Eye (tissue), 1 donor: ENCODE data around the gene LDHD.

Source experiments
- DNase-seq: peaks from one replicate; pipeline ENCODE4 v3.0.0-alpha.2; 2015

The LDHD gene

DNA sequence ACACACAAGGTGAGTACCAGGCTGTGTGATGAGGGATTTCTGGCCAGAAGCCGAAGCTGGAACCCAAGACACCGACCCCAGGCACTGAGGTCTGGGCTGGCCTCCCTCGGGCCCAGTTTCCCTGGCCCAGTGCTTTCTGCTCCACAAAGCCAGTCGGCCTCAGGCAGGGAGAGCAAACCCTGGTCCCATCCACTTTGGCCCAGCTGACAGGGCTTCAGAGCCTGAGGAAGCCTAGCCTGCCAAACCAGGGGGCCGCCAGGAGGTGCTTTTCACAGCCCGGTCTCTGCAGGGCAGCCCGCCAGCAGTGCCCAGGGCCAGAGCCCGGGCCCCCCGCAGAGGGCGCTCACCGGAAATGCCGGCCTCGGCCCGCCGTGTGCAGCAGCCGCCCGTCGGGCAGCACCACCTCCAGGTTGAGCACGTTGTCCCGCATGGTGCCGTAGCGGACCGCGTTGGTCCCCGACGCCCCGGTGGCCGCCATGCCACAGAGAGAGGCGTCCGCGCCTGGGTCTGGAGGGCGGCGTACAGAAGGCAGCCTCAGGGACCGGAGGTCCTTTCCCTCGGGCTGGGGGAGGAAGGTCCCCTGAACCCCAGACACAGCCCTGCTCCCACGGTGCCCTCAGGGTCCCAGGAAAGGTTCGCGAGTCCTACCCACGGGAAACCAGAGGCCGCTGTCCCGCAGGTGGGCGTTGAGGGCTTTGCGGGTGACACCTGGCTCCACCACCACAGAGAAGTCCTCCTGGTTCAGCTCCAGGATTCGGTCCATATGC lies 2.2 kb downstream of the LDHD start:
- no peak for DNase-seq

- no peak for DNase-seq
Measured at GRCh38 chr16:75113541-75114121, 2.9 kb downstream of the LDHD start.

GRCh38 chr16:75112734-75113491 lies 3.7 kb downstream of the LDHD start:
- DNase-seq = no peak

DNA sequence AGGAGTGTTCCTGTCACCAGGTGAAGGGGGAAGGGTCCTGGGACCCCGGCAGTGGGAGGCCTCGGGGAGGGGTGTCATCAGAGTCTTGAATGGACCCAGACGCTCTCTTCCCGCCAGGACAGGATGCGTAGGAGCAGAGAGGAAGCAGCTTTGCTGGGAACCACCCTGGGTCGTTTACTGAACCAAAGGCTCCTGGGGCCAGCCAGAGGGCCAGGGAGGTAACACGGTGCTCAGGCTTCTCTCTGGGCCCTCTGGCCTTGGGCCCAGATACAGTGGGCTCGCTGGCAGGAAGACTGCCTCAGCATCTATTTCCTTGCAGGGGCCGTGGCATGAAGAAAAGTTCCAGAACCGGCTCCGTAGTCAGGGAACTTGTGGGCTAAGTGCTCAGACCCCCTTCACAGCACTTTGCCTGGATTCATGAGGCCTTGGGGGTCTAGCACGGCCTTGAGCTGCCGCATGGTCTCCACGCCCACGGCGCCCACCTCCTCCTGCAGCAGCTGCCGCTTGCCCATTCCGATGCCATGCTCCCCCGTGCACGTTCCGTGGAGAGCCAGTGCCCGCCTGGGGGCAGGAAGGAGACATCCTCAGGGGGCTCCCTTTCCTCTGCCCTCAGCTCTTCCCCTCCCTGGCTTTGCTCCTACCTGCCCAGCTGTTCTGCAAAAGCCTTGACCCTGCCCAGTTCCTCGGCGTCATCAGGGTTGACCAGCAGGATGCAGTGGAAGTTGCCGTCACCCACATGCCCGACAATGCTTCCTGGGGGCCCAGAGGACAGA lies 4.4 kb downstream of the LDHD start:
- DNase-seq = no peak

DNA sequence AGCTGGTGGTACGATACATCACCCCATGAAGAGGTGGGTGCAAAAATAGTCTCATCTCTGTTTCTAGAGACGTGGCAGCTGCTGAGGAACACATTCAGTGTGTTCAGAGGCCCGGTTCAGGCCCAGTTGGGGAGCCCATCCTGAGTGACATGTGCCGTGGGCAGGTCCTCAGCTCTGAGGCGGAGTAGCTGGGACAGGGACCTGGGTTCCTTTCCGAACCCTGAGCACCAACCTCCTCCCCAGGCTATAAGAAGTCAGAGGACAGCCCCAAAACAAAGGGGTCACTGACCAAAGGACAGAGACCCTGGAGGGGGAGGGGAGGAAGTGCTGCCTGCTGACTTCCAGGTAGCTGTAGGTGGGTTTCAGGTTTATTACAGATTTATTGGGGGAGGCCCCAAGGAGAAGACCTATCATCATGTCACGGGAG lies 5.1 kb downstream of the LDHD start:
- no peak for DNase-seq

GRCh38 chr16:75110637-75111513 lies 5.7 kb downstream of the LDHD start:
- peak; percentile 97 for DNase-seq

DNA sequence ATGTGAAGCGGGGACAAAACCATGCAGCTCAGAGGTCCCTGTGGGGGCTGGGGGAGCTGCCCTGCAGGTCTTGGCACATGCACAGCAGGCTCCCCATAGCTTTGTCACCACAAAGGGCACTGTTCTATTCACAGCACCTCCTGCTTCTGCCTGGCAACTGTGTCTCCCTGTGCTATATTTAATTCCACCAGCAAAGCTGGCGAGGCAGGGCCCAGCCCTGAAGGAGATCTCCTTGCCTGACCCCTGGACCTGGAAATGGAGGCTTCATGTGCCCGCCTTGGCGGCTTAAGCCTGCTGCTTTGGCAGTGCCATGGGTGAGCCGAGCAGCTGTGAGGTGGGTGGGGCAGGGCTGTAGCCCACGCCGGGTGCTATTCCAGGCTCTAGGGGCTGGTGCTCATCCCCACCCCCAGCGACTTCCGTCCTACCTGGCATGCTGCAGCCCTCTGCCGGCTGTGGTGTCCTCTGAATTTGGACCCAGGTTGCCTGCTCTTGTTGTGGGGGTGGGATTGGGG lies 6.8 kb downstream of the LDHD start:
- no peak for DNase-seq

GRCh38 chr16:75108792-75109731 lies 7.5 kb downstream of the LDHD start:
- no peak for DNase-seq

- DNase-seq = no peak
Measured at GRCh38 chr16:75107505-75107904, 9.1 kb downstream of the LDHD start.

- DNase-seq = no peak
Measured at GRCh38 chr16:75106351-75107274, 10.0 kb downstream of the LDHD start.

GRCh38 chr16:75105306-75106061 lies 11.1 kb downstream of the LDHD start:
- DNase-seq = no peak

DNA sequence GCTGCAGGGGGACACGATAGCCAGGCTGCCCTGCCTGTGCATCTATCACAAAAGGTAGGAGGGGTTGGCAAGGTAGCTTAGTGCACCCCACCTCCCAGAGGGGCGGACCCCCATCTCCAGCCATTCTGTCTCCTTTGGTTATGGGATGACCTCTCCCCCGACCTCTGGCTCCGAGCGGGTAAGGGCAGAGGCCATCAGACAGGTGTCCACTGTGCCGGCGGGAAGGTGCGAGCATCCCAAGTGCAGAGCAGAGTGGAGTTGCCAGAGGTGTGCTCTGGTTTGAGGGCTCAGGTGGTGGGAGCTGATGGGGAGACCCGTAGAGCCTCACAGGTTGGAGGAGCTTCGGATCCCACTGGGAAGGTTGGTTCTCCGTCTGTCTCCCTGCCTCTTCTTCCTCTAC lies 11.7 kb downstream of the LDHD start:
- DNase-seq = no peak

DNA sequence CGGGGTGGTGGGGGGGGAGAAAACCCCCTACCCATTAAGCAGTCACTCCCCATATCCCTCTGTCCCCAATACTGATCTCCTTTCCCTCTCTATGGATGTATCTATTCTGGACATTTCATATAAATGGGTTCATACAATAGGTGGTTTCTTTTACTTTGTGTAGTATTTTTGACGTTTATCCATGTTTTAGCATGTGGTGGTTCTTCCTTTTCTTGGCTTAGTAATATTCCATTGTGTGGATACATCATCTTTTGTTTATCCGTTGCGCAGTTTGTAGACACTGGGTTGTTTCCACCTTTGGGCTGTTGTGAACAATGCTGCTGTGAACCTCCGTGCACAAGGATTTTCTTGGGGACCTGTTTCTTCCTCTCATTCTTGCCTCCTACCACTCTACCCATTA lies 12.6 kb downstream of the LDHD start:
- DNase-seq = no peak

DNA sequence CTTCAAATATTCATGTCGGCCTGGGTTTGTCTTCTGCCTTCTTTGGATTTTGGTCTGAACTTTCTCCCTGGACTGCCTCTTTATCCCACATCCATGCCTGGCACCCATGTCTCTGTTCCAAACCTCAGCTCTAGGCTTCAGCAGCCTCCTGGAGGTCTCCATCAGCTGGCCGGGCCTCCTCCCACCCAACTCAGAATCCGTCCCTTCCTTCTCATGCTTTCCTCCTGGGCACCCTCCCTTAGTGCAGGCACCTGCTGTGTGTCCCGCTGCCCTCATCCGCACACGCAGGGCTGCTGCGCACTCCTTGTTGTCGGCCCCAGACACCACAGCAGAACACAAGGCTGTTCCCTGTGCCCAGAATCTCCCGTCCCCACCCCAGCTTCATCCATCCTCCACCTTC lies 14.0 kb downstream of the LDHD start:
- no peak for DNase-seq

GRCh38 chr16:75101635-75102034 lies 14.9 kb downstream of the LDHD start:
- no peak for DNase-seq

- no peak for DNase-seq
Measured at GRCh38 chr16:75100603-75100990, 16.0 kb downstream of the LDHD start.

GRCh38 chr16:75099738-75100602 lies 16.6 kb downstream of the LDHD start:
- no peak for DNase-seq
